Eye (tissue), 1 donor: ENCODE data around the gene NBPF1.
"Not testable (repeated sequence)": the region's sequence is repeated elsewhere in the genome, so short reads cannot be mapped to it uniquely, and the experiment has no call there.

Source experiments
- DNase-seq: peaks from one replicate; pipeline ENCODE4 v3.0.0-alpha.2; 2015

Gene NBPF1

DNA sequence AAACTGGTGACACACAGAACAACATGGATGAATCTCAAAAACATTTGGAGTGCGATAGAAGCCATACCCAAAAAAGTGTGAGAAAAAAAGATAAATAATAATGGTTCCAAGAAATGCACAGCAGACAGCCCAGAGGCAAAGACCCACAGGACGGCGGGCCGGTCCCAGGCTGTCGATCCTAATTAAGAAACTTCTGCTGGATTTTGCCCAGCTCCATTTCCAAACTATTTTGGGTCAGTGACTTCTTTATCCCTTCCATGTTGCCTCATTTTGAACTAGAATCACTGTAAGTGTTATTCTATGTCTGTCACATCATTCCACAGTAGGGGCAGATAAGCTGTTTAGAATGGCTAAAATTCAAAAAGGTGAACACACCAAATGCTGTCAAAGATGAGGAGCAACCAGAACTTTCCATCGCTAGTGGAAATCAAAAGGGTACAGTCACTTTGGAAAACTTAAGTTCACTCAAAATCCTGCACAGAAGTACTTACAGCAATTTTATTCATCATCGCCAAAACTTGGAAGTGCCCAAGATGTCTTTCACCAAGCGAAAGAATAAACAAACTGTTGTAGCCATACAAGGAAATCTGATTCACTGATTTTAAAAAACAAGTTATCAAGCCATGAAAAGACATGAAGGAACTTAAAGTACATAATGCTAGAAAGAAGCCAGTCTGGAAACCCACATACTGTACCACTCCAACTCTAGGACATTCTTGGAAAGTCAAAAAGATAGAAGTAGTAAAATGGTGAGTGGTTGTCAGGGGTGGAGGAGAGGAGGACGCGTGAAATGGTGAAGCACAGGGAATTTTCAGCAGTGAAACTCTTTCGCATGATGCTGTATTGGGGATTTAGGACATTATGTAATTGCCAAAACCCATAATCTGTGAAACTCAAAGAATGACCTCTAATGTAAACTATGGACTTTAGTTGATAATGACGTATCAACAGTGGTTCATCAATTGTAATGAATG, 7.5 kb downstream of the NBPF1 start:
- peak; percentile 30 for DNase-seq

DNA sequence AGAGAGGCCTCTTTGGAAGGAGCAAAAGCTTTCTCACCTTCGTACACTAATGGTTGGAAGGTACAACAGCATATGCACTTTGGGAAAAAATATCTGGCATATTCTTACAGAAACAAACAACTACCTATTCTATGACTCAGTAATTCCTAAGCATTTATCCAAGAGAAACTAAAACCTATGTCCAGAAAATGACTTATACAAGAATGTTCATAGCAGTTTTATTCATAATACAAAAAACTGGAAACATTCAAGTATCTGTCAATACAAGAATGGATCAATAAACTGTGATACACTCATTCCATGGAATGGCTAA, 8.2 kb downstream of the NBPF1 start:
- no peak for DNase-seq

- DNase-seq = not testable (repeated sequence)
These were observed 8.7 kb downstream of the NBPF1 start for GRCh38 chr1:16604514-16605212.

GRCh38 chr1:16603623-16604022, 9.7 kb downstream of the NBPF1 start:
- not testable (repeated sequence) for DNase-seq

DNA sequence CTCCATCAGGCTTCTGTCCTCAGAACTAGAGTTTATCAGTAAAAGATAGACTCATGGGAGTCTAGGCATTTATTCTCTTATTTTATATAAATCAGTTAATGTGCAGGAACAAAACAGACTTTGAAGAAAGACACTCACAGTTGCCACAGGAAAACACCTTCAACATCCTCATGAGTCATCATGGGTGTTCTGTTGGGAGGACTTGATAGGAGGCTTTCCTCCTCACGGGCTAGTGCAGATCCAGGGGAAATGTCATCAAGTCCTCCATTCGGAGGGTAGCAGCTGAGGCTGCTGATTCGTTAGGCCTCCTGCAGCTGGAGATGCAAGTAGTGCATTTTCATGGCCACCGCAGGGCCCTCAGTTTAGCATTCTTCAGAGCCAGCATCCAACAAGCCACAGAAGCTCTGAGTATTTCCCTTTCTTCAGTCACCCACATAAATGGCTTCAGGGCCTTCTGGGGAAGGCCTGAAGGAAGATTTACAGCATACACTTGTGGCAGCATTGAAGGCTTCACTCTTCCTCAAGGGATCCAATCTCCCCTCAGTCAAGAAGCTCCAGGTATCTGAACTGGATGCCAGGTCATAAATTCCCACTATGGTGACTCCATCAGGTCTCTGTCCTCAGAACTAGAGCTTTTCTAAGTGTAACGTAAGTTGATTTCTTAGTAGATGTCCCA, 10.9 kb downstream of the NBPF1 start:
- not testable (repeated sequence) for DNase-seq

- not testable (repeated sequence) for DNase-seq
These were observed 12.2 kb downstream of the NBPF1 start for GRCh38 chr1:16600855-16601786.

DNA sequence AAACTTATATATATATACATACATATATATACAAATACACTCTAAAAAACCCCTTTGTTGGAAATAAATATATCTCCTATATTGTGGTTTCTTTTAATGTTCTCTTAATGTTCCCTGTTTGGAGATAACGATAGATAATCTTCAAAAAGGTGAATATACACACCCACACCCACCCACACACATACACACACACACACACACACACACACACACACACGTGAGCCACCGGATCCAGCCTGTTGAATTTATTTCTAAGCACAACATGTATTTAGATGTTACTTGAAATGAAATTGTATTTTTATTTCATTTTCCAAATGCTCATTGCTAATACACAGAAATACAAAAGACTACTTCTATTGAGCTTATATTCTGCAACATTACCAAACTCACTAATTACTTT, 14.0 kb downstream of the NBPF1 start:
- DNase-seq = not testable (repeated sequence)

GRCh38 chr1:16595216-16595615, 18.1 kb downstream of the NBPF1 start:
- not testable (repeated sequence) for DNase-seq

- not testable (repeated sequence) for DNase-seq
These were observed 21.5 kb downstream of the NBPF1 start for GRCh38 chr1:16591845-16592244.

GRCh38 chr1:16588081-16588480, 25.3 kb downstream of the NBPF1 start:
- not testable (repeated sequence) for DNase-seq

- DNase-seq = not testable (repeated sequence)
These were observed 25.7 kb downstream of the NBPF1 start for GRCh38 chr1:16587639-16588038.

GRCh38 chr1:16565324-16565723, 48.0 kb downstream of the NBPF1 start:
- not testable (repeated sequence) for DNase-seq

GRCh38 chr1:16561035-16561434, 52.3 kb downstream of the NBPF1 start:
- not testable (repeated sequence) for DNase-seq

GRCh38 chr1:16560498-16560897, 52.9 kb downstream of the NBPF1 start:
- DNase-seq = not testable (repeated sequence)

DNA sequence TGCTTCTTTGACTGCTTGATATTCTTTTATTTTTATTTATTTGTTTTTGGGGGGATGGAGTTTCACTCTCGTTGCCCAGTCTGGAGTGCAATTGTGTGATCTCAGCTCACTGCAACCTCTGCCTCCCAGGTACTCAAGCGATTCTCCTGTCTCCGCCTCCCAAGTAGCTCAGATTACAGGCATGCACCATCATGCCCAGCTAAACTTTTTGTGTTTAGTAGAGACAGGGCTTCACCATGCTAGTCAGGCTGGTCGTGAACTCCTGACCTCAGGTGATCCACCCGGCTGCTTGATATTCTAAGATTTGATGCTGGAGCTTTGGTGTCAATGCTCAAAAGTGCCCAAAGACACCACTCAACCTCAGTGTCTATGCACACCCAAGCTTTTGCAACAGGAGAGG, 53.7 kb downstream of the NBPF1 start:
- DNase-seq = not testable (repeated sequence)

- DNase-seq = not testable (repeated sequence)
These were observed 56.3 kb downstream of the NBPF1 start for GRCh38 chr1:16557034-16557433.

DNA sequence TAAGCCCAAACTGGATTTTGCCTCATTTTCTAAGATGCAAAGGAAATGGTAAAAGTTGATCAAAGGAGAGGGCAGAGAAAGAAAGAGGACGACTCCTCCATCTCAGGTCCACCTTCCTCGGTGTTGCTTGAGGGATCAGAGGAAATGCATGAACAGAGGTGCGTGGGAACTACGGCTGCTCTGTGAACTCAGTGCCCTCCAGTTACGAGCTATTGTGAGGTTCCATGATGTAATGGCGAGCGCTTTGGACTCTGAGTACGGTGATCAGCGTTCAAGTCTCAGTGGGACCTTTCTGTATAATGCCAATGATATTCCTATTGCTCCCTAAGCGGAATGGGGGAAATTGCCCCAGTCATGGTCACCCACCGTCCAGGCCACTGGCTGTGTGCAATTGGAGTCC, 60.1 kb downstream of the NBPF1 start:
- not testable (repeated sequence) for DNase-seq

DNA sequence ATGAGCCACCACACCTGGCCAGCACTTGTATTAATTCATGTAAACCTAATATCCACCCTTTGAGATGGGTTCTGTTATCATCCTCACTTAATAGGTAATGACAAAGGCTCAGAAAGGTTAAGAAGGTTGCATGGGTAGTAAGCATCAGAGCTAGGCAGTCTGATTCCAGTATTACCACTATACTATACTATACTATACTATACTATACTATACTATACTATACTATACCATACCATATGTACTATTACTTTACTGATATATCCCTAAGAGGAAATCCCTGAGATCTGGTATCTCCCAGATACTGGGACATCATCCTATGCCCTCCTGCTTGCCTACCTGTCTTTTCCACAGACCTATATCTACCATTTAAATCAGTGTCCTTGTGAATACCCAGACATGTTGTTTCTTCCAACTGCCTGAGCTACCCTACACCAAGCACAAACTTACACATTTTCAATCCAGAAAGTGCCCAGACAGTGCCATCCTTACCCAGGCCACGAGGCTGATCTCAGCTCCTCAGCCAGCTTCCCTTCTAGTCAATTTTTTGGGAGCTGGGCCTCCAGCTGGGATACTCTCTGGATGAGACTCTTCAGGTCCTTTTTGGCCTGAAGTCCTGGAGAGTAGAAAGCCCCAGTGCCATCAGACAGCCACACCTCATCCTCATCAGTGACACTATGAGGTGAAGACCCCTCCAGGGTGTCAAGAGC, 63.0 kb downstream of the NBPF1 start:
- DNase-seq = not testable (repeated sequence)

DNA sequence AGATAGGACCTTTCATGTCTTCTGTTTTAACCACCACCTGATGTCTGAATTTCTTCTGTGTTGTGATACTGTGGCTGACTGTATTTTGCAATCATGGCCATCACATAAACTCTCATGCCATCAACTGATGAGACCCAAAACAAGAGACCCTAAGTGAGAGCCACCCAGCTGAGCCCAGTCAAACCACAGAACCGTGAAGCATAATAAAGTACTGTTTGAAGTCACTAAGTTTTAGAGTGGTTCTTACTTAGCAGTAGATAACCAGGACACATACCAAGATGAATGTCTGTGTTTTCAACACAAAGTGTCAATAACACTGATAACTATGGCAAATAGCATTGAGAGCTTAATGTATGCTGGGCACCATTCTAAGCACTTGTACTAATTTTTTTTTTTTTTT, 63.8 kb downstream of the NBPF1 start:
- not testable (repeated sequence) for DNase-seq

GRCh38 chr1:16547502-16548241, 65.7 kb downstream of the NBPF1 start:
- not testable (repeated sequence) for DNase-seq

DNA sequence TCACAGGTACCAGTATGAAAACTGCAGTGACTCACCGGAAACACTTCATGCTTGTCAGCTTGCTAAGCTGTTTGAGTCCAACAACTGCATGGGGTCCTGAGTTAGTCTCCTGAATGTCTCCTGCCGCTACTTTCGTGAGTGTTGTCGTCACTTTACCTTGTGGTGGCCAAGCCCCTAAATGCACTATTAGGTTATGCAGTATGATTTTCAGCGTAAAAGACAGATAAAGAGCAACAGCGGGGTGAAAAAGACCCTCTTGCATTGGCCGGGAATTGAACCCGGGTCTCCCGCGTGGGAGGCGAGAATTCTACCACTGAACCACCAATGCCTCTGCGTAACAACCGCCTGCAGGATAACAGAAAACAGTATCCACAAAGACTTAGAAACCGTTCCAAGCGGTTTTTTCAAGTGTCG, 67.7 kb downstream of the NBPF1 start:
- DNase-seq = peak; percentile 48
